Thyroid gland (tissue), 4 donors: ENCODE measurements around the gene MAEA.

ENCODE experiments used
- POLR2A ChIP-seq, 2 donors: fragments of 450-650 bp; IDR thresholded peaks; one replicate each; pipeline ENCODE4 v1.6.1; 2017; ENCODE audit warnings: antibody characterized with exemption in 2 of 2, mild to moderate bottlenecking in 2 of 2, moderate library complexity in 1 of 2
- TF ChIP-seq, protein P1 (sequence below), 6 experiments: fragments of 200-600 bp in 3 of 6; fragments of 450-650 bp in 3 of 6; sonication (generic) in 3 of 6; IDR thresholded peaks; one replicate each; pipeline ENCODE4 v1.5.1; 2016 to 2019; ENCODE audit warnings: antibody characterized with exemption in 6 of 6, mild to moderate bottlenecking in 2 of 6, inconsistent platforms in 1 of 6, moderate library complexity in 1 of 6

DNA sequence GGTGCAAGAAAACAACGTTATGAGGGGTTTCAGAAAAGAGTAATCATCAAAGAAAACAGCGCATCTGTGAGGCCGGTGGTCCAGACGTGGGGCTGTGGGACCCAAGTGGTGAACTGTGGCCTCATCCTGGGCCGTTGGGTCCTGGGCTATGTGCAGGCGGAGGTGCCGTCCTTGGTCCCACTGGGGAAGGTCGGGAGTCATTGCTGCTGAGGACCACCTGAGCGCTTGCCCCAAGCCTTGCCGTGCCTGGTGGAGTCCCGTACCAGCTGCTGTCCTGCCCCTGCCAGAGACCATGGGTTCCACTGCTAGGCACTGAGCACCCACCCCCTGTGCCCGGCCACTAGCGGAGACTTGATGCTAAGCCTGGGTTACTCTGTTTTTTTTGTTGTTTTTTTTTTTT is 31.8 kb downstream of the MAEA start:
- TF ChIP-seq, protein P1, sequence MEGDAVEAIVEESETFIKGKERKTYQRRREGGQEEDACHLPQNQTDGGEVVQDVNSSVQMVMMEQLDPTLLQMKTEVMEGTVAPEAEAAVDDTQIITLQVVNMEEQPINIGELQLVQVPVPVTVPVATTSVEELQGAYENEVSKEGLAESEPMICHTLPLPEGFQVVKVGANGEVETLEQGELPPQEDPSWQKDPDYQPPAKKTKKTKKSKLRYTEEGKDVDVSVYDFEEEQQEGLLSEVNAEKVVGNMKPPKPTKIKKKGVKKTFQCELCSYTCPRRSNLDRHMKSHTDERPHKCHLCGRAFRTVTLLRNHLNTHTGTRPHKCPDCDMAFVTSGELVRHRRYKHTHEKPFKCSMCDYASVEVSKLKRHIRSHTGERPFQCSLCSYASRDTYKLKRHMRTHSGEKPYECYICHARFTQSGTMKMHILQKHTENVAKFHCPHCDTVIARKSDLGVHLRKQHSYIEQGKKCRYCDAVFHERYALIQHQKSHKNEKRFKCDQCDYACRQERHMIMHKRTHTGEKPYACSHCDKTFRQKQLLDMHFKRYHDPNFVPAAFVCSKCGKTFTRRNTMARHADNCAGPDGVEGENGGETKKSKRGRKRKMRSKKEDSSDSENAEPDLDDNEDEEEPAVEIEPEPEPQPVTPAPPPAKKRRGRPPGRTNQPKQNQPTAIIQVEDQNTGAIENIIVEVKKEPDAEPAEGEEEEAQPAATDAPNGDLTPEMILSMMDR (IDR thresholded peaks at IDR 0.05) = no peak
- TF ChIP-seq POLR2A (IDR thresholded peaks at IDR 0.05) = no peak
